NB4 (cell line): ENCODE data around the gene ARGFX.
A peak's percentile ranks its signal among the peaks of the same experiment; 100 is the strongest.

ENCODE experiments used
- DNase-seq: peaks from one replicate; pipeline ENCODE4 v3.0.0; 2010; ENCODE audit warnings: low read depth
- H3K4me3 ChIP-seq: one replicate; pipeline ENCODE4 v1.5.1; 2011; ENCODE audit warnings: mild to moderate bottlenecking, low read depth, low read length, moderate library complexity
- MYC ChIP-seq: IDR thresholded peaks from 2 replicates; pipeline ENCODE4 v1.6.1; 2011; ENCODE audit warnings: low read depth, low read length
- POLR2A ChIP-seq: IDR thresholded peaks from 2 replicates; pipeline ENCODE4 v1.6.1; 2011; ENCODE audit warnings: mild to moderate bottlenecking; ENCODE audit not compliant: insufficient read length; ENCODE audit errors: extremely low read depth
- TF ChIP-seq, protein P1 (sequence below): IDR thresholded peaks from one replicate; pipeline ENCODE4 v1.5.1; 2012; ENCODE audit warnings: low read depth, low read length
- TF ChIP-seq, protein P2 (sequence below): IDR thresholded peaks from 2 replicates; pipeline ENCODE4 v1.6.1; 2011; ENCODE audit warnings: low read depth, low read length

ARGFX gene

GRCh38 chr3:121545049-121545573 lies 22.6 kb upstream of the ARGFX start:
- peak overlapping the region; percentile 96 for H3K4me3 ChIP-seq
- DNase-seq = no peak
- TF ChIP-seq, protein P1, sequence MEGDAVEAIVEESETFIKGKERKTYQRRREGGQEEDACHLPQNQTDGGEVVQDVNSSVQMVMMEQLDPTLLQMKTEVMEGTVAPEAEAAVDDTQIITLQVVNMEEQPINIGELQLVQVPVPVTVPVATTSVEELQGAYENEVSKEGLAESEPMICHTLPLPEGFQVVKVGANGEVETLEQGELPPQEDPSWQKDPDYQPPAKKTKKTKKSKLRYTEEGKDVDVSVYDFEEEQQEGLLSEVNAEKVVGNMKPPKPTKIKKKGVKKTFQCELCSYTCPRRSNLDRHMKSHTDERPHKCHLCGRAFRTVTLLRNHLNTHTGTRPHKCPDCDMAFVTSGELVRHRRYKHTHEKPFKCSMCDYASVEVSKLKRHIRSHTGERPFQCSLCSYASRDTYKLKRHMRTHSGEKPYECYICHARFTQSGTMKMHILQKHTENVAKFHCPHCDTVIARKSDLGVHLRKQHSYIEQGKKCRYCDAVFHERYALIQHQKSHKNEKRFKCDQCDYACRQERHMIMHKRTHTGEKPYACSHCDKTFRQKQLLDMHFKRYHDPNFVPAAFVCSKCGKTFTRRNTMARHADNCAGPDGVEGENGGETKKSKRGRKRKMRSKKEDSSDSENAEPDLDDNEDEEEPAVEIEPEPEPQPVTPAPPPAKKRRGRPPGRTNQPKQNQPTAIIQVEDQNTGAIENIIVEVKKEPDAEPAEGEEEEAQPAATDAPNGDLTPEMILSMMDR = no peak
- no peak for TF ChIP-seq MYC
- TF ChIP-seq POLR2A = no peak
- TF ChIP-seq, protein P2, sequence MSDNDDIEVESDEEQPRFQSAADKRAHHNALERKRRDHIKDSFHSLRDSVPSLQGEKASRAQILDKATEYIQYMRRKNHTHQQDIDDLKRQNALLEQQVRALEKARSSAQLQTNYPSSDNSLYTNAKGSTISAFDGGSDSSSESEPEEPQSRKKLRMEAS = peak; percentile 45; the same call in 1 of the 2 replicates

- peak; percentile 59; the same call in 1 of the 2 replicates for TF ChIP-seq MYC
- TF ChIP-seq, protein P2 = peak; percentile 65
- TF ChIP-seq POLR2A = peak; percentile 79
- TF ChIP-seq, protein P1 = no peak
Observed at GRCh38 chr3:121545574-121546455, 21.9 kb upstream of the ARGFX start, which contains the start of gene POLQ. POLQ (minus strand) TSS chr3:121545988; CDS start chr3:121545877, 111 bp downstream.

DNA sequence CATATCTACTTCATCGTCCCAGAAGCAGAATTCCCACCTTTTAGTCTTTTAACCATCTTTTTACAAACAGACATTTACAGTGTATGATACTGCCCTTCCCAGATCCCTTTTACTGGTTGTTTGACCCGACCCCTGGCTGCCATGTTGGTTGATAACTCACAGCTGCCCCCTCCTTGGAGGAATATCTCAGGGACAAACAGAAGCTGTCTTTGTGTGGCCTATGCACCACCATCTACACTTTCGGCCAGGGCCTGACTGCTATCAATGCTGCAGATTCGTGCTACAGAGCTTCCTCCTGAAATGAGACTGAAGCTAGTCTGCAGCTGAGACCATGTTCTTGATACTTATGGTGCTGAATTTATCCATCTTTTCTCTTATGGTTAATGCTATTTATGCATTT lies 15.4 kb upstream of the ARGFX start:
- TF ChIP-seq, protein P2 = no peak
- TF ChIP-seq POLR2A = no peak
- TF ChIP-seq, protein P1 = no peak
- no peak for TF ChIP-seq MYC
- DNase-seq = no peak
- H3K4me3 ChIP-seq = no peak overlapping the region

More at GRCh38 chr3:121545574-121546455, 21.9 kb upstream of the ARGFX start, which contains the start of gene POLQ:
- peak; percentile 97 for DNase-seq
- H3K4me3 ChIP-seq = peak within 1 kb of the TSS; percentile 96

GRCh38 chr3:121552797-121553196 lies 15.0 kb upstream of the ARGFX start:
- H3K4me3 ChIP-seq = no peak overlapping the region
- TF ChIP-seq, protein P2 = no peak
- no peak for TF ChIP-seq POLR2A
- TF ChIP-seq MYC = no peak
- TF ChIP-seq, protein P1 = no peak
- DNase-seq = no peak

DNA sequence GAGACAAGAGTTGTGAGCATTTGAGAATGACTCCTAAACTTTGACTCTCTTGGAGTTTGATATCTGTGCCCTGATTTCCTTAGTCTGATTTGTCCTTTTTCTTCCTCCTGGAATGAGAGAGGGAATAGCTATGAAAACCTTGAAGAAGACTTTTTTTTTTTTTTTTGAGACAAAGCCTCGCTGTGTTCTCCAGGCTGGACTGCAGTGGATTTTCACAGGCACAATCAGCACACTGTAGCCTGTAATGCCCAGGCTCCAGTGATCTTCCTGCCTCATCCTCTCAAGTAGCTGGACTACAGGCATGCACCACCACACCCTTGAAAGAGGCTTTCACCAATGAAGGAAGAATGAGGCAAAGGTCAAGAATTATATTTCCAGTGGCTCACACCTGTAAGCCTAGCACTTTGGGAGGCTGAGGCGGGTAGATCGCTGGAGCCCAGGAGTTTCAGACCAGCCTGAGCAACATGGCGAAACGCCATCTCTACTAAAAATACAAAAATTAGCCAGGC lies 10.3 kb upstream of the ARGFX start:
- no peak overlapping the region for H3K4me3 ChIP-seq
- TF ChIP-seq, protein P1 = no peak
- TF ChIP-seq MYC = no peak
- TF ChIP-seq, protein P2 = no peak
- DNase-seq = no peak
